B cell (primary cell): Measurements from ENCODE around the gene SIRT7. TPM values are rescaled to one million over a fixed set of nuclear protein-coding genes. Genes with fewer than 3 reads are reported as not detected.
A peak's percentile ranks its signal among the peaks of the same experiment; 100 is the strongest.

ENCODE experiments used
- ATAC-seq: fragments of 200-7000 bp; cut with Tn5 transposase; one replicate; pipeline ENCODE4 v1.10.0; 2021; ENCODE audit warnings: low read depth, mild to moderate bottlenecking, moderate number of reproducible peaks, moderate library complexity
- CTCF ChIA-PET: fragments of 350-600 bp; sonication (Branson Sonifier 250); formaldehyde crosslinking; loops from one replicate; lab custom pipeline; 2021; ENCODE audit warnings: antibody characterized with exemption, inconsistent platforms; lab: Charles Lee
- POLR2A ChIA-PET: fragments of 350-600 bp; sonication (Branson Sonifier 250); formaldehyde crosslinking; loops from one replicate; lab custom pipeline; 2021; ENCODE audit warnings: antibody characterized with exemption; lab: Charles Lee
- DNase-seq: peaks from one replicate; pipeline ENCODE4 v3.0.0; 2013
- H2AFZ ChIP-seq: 2 replicates; pipeline ENCODE4 v1.6.1; 2012; ENCODE audit warnings: mild to moderate bottlenecking, low read depth, low read length; ENCODE audit not compliant: insufficient read depth, poor library complexity, severe bottlenecking
- H3K27ac ChIP-seq, 2 donors: 1 replicate in 1 of 2; 2 replicates in 1 of 2; pipeline ENCODE4 v1.5.1; 2012 to 2013; ENCODE audit warnings: low read length in 2 of 2, mild to moderate bottlenecking in 2 of 2, moderate library complexity in 1 of 2
- H3K27me3 ChIP-seq, 4 experiments: fragments of 200-600 bp in 1 of 4; sonication (generic) in 1 of 4; replicated peaks in 1 of 4; 1 replicate in 2 of 4; 2 replicates in 2 of 4; pipeline versions ENCODE4 v1.6.1 to v1.7.0; 2013 to 2016; ENCODE audit warnings: low read length in 3 of 4, mild to moderate bottlenecking in 2 of 4, mixed read lengths in 1 of 4, moderate library complexity in 1 of 4; ENCODE audit not compliant: insufficient read depth in 4 of 4, control insufficient read depth in 3 of 4; ENCODE audit errors: control extremely low read depth in 1 of 4
- H3K36me3 ChIP-seq, 2 experiments: replicated peaks in 1 of 2; 1 replicate in 1 of 2; 2 replicates in 1 of 2; pipeline versions ENCODE4 v1.6.1 to v1.7.1; 2013; ENCODE audit warnings: low read length in 1 of 2; ENCODE audit not compliant: insufficient read depth in 2 of 2, control insufficient read depth in 1 of 2; ENCODE audit errors: control extremely low read depth in 1 of 2, extremely low read depth in 1 of 2
- H3K4me1 ChIP-seq, 2 donors: fragments of 200-600 bp in 1 of 2; sonication (generic) in 1 of 2; 1 replicate in 1 of 2; 2 replicates in 1 of 2; pipeline versions ENCODE4 v1.5.1 to v1.6.1; 2013 to 2017; ENCODE audit warnings: low read length in 2 of 2; ENCODE audit not compliant: control insufficient read depth in 2 of 2, insufficient read depth in 2 of 2
- H3K4me2 ChIP-seq: replicated peaks from 2 replicates; pipeline ENCODE3; 2012; ENCODE audit warnings: mild to moderate bottlenecking, low read depth, low read length; ENCODE audit not compliant: poor library complexity, severe bottlenecking
- H3K4me3 ChIP-seq, 5 experiments: fragments of 200-600 bp in 1 of 5; sonication (generic) in 1 of 5; 1 replicate in 3 of 5; 2 replicates in 2 of 5; pipeline versions ENCODE4 v1.5.1 to v1.7.0; 2011 to 2016; ENCODE audit warnings: low read length in 4 of 5, mild to moderate bottlenecking in 4 of 5, low read depth in 2 of 5, control low read depth in 1 of 5, moderate library complexity in 1 of 5; ENCODE audit not compliant: insufficient read depth in 1 of 5; ENCODE audit errors: control extremely low read depth in 1 of 5, extremely low read depth in 1 of 5
- H3K79me2 ChIP-seq: fragments of 200-600 bp; sonication (generic); one replicate; pipeline ENCODE4 v1.6.0; 2016; ENCODE audit warnings: low read length; ENCODE audit not compliant: control insufficient read depth, insufficient read depth
- H3K9ac ChIP-seq: fragments of 200-600 bp; sonication (generic); 2 replicates; pipeline ENCODE4 v1.6.1; 2017; ENCODE audit warnings: mild to moderate bottlenecking, low read length, moderate library complexity
- H3K9me3 ChIP-seq, 3 donors: one replicate each; pipeline versions ENCODE4 v1.6.1 to v1.7.1; 2013; ENCODE audit warnings: low read length in 2 of 3; ENCODE audit not compliant: control insufficient read depth in 2 of 3, insufficient read depth in 1 of 3; ENCODE audit errors: control extremely low read depth in 1 of 3
- H4K20me1 ChIP-seq: 2 replicates; pipeline ENCODE4 v1.6.0; 2012; ENCODE audit warnings: mild to moderate bottlenecking, low read length; ENCODE audit not compliant: insufficient read depth, control insufficient read depth, poor library complexity, severe bottlenecking
- H3K27ac Mint-ChIP-seq: one replicate; pipeline ENCODE4 v1.8.0; 2021; ENCODE audit warnings: mixed read lengths
- H3K27me3 Mint-ChIP-seq: one replicate; pipeline ENCODE4 v1.8.0; 2021; ENCODE audit warnings: mixed read lengths
- H3K4me1 Mint-ChIP-seq: one replicate; pipeline ENCODE4 v1.8.0; 2021; ENCODE audit warnings: mixed read lengths
- H3K4me3 Mint-ChIP-seq: one replicate; pipeline ENCODE4 v1.8.0; 2021; ENCODE audit warnings: mixed read lengths
- H3K9me3 Mint-ChIP-seq: one replicate; pipeline ENCODE4 v1.8.0; 2022; ENCODE audit warnings: mixed read lengths; ENCODE audit not compliant: insufficient read depth
- CTCF ChIP-seq: fragments of 200-600 bp; IDR thresholded peaks from one replicate; pipeline ENCODE4 v1.8.0; 2022; ENCODE audit warnings: antibody characterized with exemption, mild to moderate bottlenecking
- EZH2 ChIP-seq: IDR thresholded peaks from 2 replicates; pipeline ENCODE4 v1.6.1; 2012; ENCODE audit warnings: borderline replicate concordance, low read depth, mild to moderate bottlenecking, moderate library complexity, low read length; ENCODE audit not compliant: insufficient read depth, poor library complexity, severe bottlenecking
- WGBS: methylation state at CpG from one replicate; pipeline ENCODE4 v1.1.5; 2013; ENCODE audit warnings: missing lambda C conversion rate; ENCODE audit not compliant: insufficient coverage; 5-methylcytosine and 5-hydroxymethylcytosine counted together
- intact Hi-C: fragments of 100-400 bp; cut with micrococcal nuclease; formaldehyde crosslinking; loops from one replicate; pipeline ENCODE4 v1.10.0; 2022
- polyA minus RNA-seq: library from RNA; depleted of rRNA, polyadenylated mRNA; stranded (reverse); fragments of >200 nt; gene quantifications from 2 replicates; pipeline ENCODE4 v1.2.3, GENCODE V29; 2012
- polyA plus RNA-seq: library from polyadenylated mRNA; depleted of rRNA; stranded (reverse); fragments of >200 nt; gene quantifications from 2 replicates; pipeline ENCODE4 v1.2.3, GENCODE V29; 2012
- total RNA-seq, 2 donors: library from RNA; stranded (reverse); fragments of 120-200 nt in 1 of 2; gene quantifications; 1 replicate in 1 of 2; 2 replicates in 1 of 2; pipeline versions ENCODE4 v1.2.3 to v1.2.4, GENCODE V29; 2013 to 2022

The SIRT7 gene
- total RNA-seq, result 82.7 and 83.2 TPM in 2 replicates
- 33.3 TPM for total RNA-seq (2013)
- 59.5 and 77.2 TPM in 2 replicates for polyA plus RNA-seq
- 42.6 and 59.5 TPM in 2 replicates for polyA minus RNA-seq

GRCh38 chr17:81917565-81918332 lies at the start of gene SIRT7:
SIRT7 (minus strand) TSS chr17:81918176; CDS start chr17:81918131, 45 bp downstream.
- TF ChIP-seq EZH2 (no peak), CTCF (no peak)
- ATAC-seq (peak; percentile 90), DNase-seq (peak; percentile 92)
- Histone ChIP-seq H3K27me3 (no peaks in the 10 kb centered on the region), H4K20me1 (peaks cover 40% of the 10 kb centered on the region), H3K9ac (peak within 1 kb of the TSS; percentile 78), H2AFZ (peak within 1 kb of the TSS; percentile 61), H3K4me1 (peaks cover 13 to 22% of the 10 kb centered on the region in 2 donors), H3K4me3 (peak within 1 kb of the TSS; percentile 53 to 75 (median 69)), H3K79me2 (peaks cover 62% of the 10 kb centered on the region), H3K4me2 (peak within 1 kb of the TSS; percentile 88), H3K27ac (peak within 1 kb of the TSS; percentile 44 to 61), H3K36me3 (peaks cover 0 to 37% of the 10 kb centered on the region in 2 experiments), H3K9me3 (no peaks in the 10 kb centered on the region)
- Mint-ChIP-seq H3K4me1 (peaks cover 28% of the 10 kb centered on the region), H3K4me3 (peak within 1 kb of the TSS; percentile 91), H3K27ac (peak within 1 kb of the TSS; percentile 90), H3K9me3 (no peaks in the 10 kb centered on the region), H3K27me3 (no peaks in the 10 kb centered on the region)
- under 1% methylated on average over 79 of the region's 94 CpGs for WGBS
- CTCF ChIA-PET, result interaction anchor here (0.7 to 1.6 kb wide), 3 partner anchors 10 to 26 kb away, joined by 3 to 8 read pairs (median 3); partner anchors contain the start of genes ANAPC11 and MAFG
- intact Hi-C loops, result loop anchor here (1.0 to 2.0 kb wide), 4 partner anchors 9 to 105 kb away; partner anchors contain the start of genes ARHGDIA, CENPX, LRRC45 and P4HB
- POLR2A ChIA-PET, result interaction anchor here (1.2 kb wide), 1 partner anchor 9 kb away, joined by 6 read pairs; the partner anchor contains the start of gene MAFG

GRCh38 chr17:81967244-81967532 lies 49.2 kb upstream of the SIRT7 start:
- Histone ChIP-seq H3K4me3 (peak overlapping the region in 2 of 5 experiments; percentile 33 to 59), H3K4me2 (peak overlapping the region; percentile 83), H3K9me3 (peaks cover 0 to 3% (median 0%) of the 10 kb centered on the region in 3 donors), H3K27me3 (peaks cover 0 to 16% (median 2%) of the 10 kb centered on the region in 4 experiments), H3K4me1 (peaks cover 24 to 27% of the 10 kb centered on the region in 2 donors), H3K79me2 (no peaks in the 10 kb centered on the region), H3K36me3 (no peaks in the 10 kb centered on the region), H2AFZ (peak overlapping the region; percentile 71), H4K20me1 (no peaks in the 10 kb centered on the region), H3K27ac (no peak overlapping the region), H3K9ac (no peak overlapping the region)
- peaks cover 3% of the 10 kb centered on the region for H3K27me3 Mint-ChIP-seq
- ATAC-seq (no peak), DNase-seq (no peak)
- POLR2A ChIA-PET, result interaction anchor here (0.7 to 2.7 kb wide), 4 partner anchors 10 to 70 kb away, joined by 3 to 28 read pairs (median 3); partner anchors contain the start of genes ASPSCR1, CENPX, DCXR and LRRC45
- peaks cover 15% of the 10 kb centered on the region for H3K4me1 Mint-ChIP-seq
- 31% methylated on average over 5 of the region's 5 CpGs for WGBS
- no peak overlapping the region for H3K27ac Mint-ChIP-seq
- no peak for TF ChIP-seq CTCF
- TF ChIP-seq EZH2, result no peak
- CTCF ChIA-PET, result interaction anchor here (0.6 to 1.6 kb wide), 8 partner anchors 8 to 631 kb away, joined by 3 to 11 read pairs (median 3); partner anchors contain the start of gene DCXR
- intact Hi-C loops, result no loop called here
- H3K9me3 Mint-ChIP-seq, result no peaks in the 10 kb centered on the region
- no peak overlapping the region for H3K4me3 Mint-ChIP-seq
